Testis (tissue), 2 donors: Measurements from ENCODE around the gene FOXC2.

Source experiments
- POLR2A ChIP-seq: fragments of 450-650 bp; IDR thresholded peaks from one replicate; pipeline ENCODE4 v1.6.1; 2017; ENCODE audit warnings: antibody characterized with exemption, mild to moderate bottlenecking, moderate library complexity
- TF ChIP-seq, protein P1 (sequence below), 3 experiments: fragments of 450-650 bp in 2 of 3; fragments of 200-600 bp in 1 of 3; sonication (generic) in 1 of 3; IDR thresholded peaks; one replicate each; pipeline ENCODE4 v1.5.1; 2016 to 2019; ENCODE audit warnings: antibody characterized with exemption in 3 of 3, mild to moderate bottlenecking in 2 of 3, moderate library complexity in 1 of 3

DNA sequence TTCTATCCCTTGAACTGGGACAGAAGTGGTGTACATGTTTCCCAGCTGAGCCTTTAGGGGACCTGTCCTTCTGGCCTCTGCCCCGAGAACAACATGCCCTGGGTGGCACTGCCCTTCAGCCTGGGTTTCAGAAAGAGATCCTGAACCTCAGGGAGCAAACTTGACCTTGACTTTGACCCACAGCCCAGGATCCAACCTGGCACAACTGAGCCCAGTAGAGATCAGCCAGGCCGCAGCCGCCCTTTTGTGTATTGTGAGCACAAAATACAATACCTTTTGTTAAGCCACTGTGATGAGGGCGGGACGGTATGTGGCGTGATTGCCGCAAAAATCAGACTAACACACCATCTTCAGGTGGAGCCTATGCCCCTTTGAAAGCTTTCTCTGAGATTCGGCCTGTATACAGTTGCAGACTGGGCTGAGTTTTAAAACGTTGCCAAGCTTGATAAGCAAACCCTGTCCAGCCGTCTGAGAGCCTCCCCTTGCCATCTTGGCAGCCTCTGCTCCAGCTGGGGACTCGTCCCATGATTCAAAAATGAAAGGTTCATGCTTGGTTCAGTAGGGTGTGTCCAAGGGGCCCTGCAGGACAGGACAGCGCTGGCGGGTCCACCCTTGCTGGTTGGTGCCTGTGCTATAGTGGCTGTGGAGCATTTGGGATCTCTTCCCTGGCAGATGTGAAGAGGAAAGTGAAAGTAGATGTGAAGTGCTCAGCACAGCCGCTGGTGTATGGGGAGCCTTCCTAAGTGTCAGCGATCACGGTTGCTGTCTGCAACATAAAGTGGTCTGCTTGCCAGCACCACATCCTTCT lies 52.0 kb downstream of the FOXC2 start:
- TF ChIP-seq, protein P1, sequence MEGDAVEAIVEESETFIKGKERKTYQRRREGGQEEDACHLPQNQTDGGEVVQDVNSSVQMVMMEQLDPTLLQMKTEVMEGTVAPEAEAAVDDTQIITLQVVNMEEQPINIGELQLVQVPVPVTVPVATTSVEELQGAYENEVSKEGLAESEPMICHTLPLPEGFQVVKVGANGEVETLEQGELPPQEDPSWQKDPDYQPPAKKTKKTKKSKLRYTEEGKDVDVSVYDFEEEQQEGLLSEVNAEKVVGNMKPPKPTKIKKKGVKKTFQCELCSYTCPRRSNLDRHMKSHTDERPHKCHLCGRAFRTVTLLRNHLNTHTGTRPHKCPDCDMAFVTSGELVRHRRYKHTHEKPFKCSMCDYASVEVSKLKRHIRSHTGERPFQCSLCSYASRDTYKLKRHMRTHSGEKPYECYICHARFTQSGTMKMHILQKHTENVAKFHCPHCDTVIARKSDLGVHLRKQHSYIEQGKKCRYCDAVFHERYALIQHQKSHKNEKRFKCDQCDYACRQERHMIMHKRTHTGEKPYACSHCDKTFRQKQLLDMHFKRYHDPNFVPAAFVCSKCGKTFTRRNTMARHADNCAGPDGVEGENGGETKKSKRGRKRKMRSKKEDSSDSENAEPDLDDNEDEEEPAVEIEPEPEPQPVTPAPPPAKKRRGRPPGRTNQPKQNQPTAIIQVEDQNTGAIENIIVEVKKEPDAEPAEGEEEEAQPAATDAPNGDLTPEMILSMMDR (IDR thresholded peaks at IDR 0.05): no peak
- TF ChIP-seq POLR2A: no peak
